ENCODE measurements around the gene GLS.

The GLS gene

GRCh38 chr2:191009541-191010374 lies 129.1 kb downstream of the GLS start:
- no peak overlapping the region for H3K4me3 ChIP-seq (ENCODE audit: low read length)
- no peak overlapping the region for H3K9ac ChIP-seq (ENCODE audit: low read length)
- peaks cover 17% of the 10 kb centered on the region for H3K79me2 ChIP-seq (ENCODE audit: low read length)
- H3K9me3 ChIP-seq (ENCODE audit: insufficient read depth, low read length), result no peaks in the 10 kb centered on the region
- TF ChIP-seq EZH2phosphoT487 (IDR thresholded peaks at IDR 0.05; ENCODE audit: low read depth), result no peak
- TF ChIP-seq, protein P1, sequence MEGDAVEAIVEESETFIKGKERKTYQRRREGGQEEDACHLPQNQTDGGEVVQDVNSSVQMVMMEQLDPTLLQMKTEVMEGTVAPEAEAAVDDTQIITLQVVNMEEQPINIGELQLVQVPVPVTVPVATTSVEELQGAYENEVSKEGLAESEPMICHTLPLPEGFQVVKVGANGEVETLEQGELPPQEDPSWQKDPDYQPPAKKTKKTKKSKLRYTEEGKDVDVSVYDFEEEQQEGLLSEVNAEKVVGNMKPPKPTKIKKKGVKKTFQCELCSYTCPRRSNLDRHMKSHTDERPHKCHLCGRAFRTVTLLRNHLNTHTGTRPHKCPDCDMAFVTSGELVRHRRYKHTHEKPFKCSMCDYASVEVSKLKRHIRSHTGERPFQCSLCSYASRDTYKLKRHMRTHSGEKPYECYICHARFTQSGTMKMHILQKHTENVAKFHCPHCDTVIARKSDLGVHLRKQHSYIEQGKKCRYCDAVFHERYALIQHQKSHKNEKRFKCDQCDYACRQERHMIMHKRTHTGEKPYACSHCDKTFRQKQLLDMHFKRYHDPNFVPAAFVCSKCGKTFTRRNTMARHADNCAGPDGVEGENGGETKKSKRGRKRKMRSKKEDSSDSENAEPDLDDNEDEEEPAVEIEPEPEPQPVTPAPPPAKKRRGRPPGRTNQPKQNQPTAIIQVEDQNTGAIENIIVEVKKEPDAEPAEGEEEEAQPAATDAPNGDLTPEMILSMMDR (IDR thresholded peaks at IDR 0.05; ENCODE audit: low read depth, low read length), result no peak
- no peak overlapping the region for H2AFZ ChIP-seq (ENCODE audit: low read depth, low read length)
- no peak overlapping the region for H3K27ac ChIP-seq (ENCODE audit: low read length)
- H3K27me3 ChIP-seq (ENCODE audit: low read depth, low read length), result no peaks in the 10 kb centered on the region
- peaks cover 13% of the 10 kb centered on the region for H3K4me1 ChIP-seq (ENCODE audit: low read length)
- H3K4me2 ChIP-seq (ENCODE audit: low read length), result no peak overlapping the region
- no peaks in the 10 kb centered on the region for H4K20me1 ChIP-seq (ENCODE audit: insufficient read depth, low read length)
- peaks cover 48% of the 10 kb centered on the region for H3K36me3 ChIP-seq (replicated peaks; ENCODE audit: low read depth, low read length)

GRCh38 chr2:191010887-191011885 lies 130.6 kb downstream of the GLS start:
- H2AFZ ChIP-seq (ENCODE audit: low read depth, low read length), result no peak overlapping the region
- H3K36me3 ChIP-seq (replicated peaks; ENCODE audit: low read depth, low read length), result peaks cover 35% of the 10 kb centered on the region
- peaks cover 17% of the 10 kb centered on the region for H3K79me2 ChIP-seq (ENCODE audit: low read length)
- peaks cover 23% of the 10 kb centered on the region for H3K4me1 ChIP-seq (ENCODE audit: low read length)
- TF ChIP-seq, protein P1 (IDR thresholded peaks at IDR 0.05; ENCODE audit: low read depth, low read length), result no peak
- no peak for TF ChIP-seq EZH2phosphoT487 (IDR thresholded peaks at IDR 0.05; ENCODE audit: low read depth)
- H3K9ac ChIP-seq (ENCODE audit: low read length), result no peak overlapping the region
- H4K20me1 ChIP-seq (ENCODE audit: insufficient read depth, low read length), result no peaks in the 10 kb centered on the region
- no peaks in the 10 kb centered on the region for H3K9me3 ChIP-seq (ENCODE audit: insufficient read depth, low read length)
- no peak overlapping the region for H3K4me2 ChIP-seq (ENCODE audit: low read length)
- H3K27me3 ChIP-seq (ENCODE audit: low read depth, low read length), result no peaks in the 10 kb centered on the region
- H3K4me3 ChIP-seq (ENCODE audit: low read length), result no peak overlapping the region
- H3K27ac ChIP-seq (ENCODE audit: low read length), result no peak overlapping the region

DNA sequence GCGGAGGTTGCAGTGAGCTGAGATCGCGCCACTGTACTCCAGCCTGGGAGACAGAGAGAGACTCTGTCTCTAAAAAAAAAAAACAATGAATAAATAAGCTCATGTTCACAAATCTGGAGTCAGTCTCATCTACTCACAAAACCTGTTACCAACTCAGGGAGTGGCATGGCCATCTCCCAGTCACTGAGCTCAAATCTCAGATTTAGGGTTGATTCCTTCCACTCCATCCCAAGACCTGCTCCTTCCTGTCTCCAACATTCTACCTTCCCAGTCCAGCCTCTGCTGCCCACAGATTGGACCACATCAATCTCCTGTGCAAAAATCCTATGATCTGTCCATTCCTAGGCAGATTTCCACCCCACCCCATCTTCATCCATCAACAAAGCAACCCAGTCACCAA lies 131.7 kb downstream of the GLS start:
- Histone ChIP-seq H3K79me2 (ENCODE audit: low read length) (peaks cover 17% of the 10 kb centered on the region), H3K4me3 (ENCODE audit: low read length) (no peak overlapping the region)

More for the DNA sequence above, 131.7 kb downstream of the GLS start:
- Histone ChIP-seq H2AFZ (ENCODE audit: low read depth, low read length) (no peak overlapping the region), H3K27ac (ENCODE audit: low read length) (no peak overlapping the region), H3K9me3 (ENCODE audit: insufficient read depth, low read length) (no peaks in the 10 kb centered on the region), H3K27me3 (ENCODE audit: low read depth, low read length) (no peaks in the 10 kb centered on the region), H3K4me1 (ENCODE audit: low read length) (peaks cover 23% of the 10 kb centered on the region), H4K20me1 (ENCODE audit: insufficient read depth, low read length) (no peaks in the 10 kb centered on the region), H3K36me3 (replicated peaks; ENCODE audit: low read depth, low read length) (peaks cover 24% of the 10 kb centered on the region), H3K9ac (ENCODE audit: low read length) (no peak overlapping the region), H3K4me2 (ENCODE audit: low read length) (no peak overlapping the region)
- no peak for TF ChIP-seq EZH2phosphoT487 (IDR thresholded peaks at IDR 0.05; ENCODE audit: low read depth)
- TF ChIP-seq, protein P1 (IDR thresholded peaks at IDR 0.05; ENCODE audit: low read depth, low read length), result no peak
